B cell (primary cell): ENCODE data around the gene CYP26B1. TPM values are rescaled to one million over a fixed set of nuclear protein-coding genes. Genes with fewer than 3 reads are reported as not detected.

Experiments used
- ATAC-seq: fragments of 200-7000 bp; cut with Tn5 transposase; one replicate; pipeline ENCODE4 v1.10.0; 2021; ENCODE audit warnings: low read depth, mild to moderate bottlenecking, moderate number of reproducible peaks, moderate library complexity
- CTCF ChIA-PET: fragments of 350-600 bp; sonication (Branson Sonifier 250); formaldehyde crosslinking; loops from one replicate; lab custom pipeline; 2021; ENCODE audit warnings: antibody characterized with exemption, inconsistent platforms; lab: Charles Lee
- POLR2A ChIA-PET: fragments of 350-600 bp; sonication (Branson Sonifier 250); formaldehyde crosslinking; loops from one replicate; lab custom pipeline; 2021; ENCODE audit warnings: antibody characterized with exemption; lab: Charles Lee
- DNase-seq: peaks from one replicate; pipeline ENCODE4 v3.0.0; 2013
- H2AFZ ChIP-seq: 2 replicates; pipeline ENCODE4 v1.6.1; 2012; ENCODE audit warnings: mild to moderate bottlenecking, low read depth, low read length; ENCODE audit not compliant: insufficient read depth, poor library complexity, severe bottlenecking
- H3K27ac ChIP-seq, 2 donors: 1 replicate in 1 of 2; 2 replicates in 1 of 2; pipeline ENCODE4 v1.5.1; 2012 to 2013; ENCODE audit warnings: low read length in 2 of 2, mild to moderate bottlenecking in 2 of 2, moderate library complexity in 1 of 2
- H3K27me3 ChIP-seq, 4 experiments: fragments of 200-600 bp in 1 of 4; sonication (generic) in 1 of 4; replicated peaks in 1 of 4; 1 replicate in 2 of 4; 2 replicates in 2 of 4; pipeline versions ENCODE4 v1.6.1 to v1.7.0; 2013 to 2016; ENCODE audit warnings: low read length in 3 of 4, mild to moderate bottlenecking in 2 of 4, mixed read lengths in 1 of 4, moderate library complexity in 1 of 4; ENCODE audit not compliant: insufficient read depth in 4 of 4, control insufficient read depth in 3 of 4; ENCODE audit errors: control extremely low read depth in 1 of 4
- H3K36me3 ChIP-seq, 2 experiments: replicated peaks in 1 of 2; 1 replicate in 1 of 2; 2 replicates in 1 of 2; pipeline versions ENCODE4 v1.6.1 to v1.7.1; 2013; ENCODE audit warnings: low read length in 1 of 2; ENCODE audit not compliant: insufficient read depth in 2 of 2, control insufficient read depth in 1 of 2; ENCODE audit errors: control extremely low read depth in 1 of 2, extremely low read depth in 1 of 2
- H3K4me1 ChIP-seq, 2 donors: fragments of 200-600 bp in 1 of 2; sonication (generic) in 1 of 2; 1 replicate in 1 of 2; 2 replicates in 1 of 2; pipeline versions ENCODE4 v1.5.1 to v1.6.1; 2013 to 2017; ENCODE audit warnings: low read length in 2 of 2; ENCODE audit not compliant: control insufficient read depth in 2 of 2, insufficient read depth in 2 of 2
- H3K4me2 ChIP-seq: replicated peaks from 2 replicates; pipeline ENCODE3; 2012; ENCODE audit warnings: mild to moderate bottlenecking, low read depth, low read length; ENCODE audit not compliant: poor library complexity, severe bottlenecking
- H3K4me3 ChIP-seq, 5 experiments: fragments of 200-600 bp in 1 of 5; sonication (generic) in 1 of 5; 1 replicate in 3 of 5; 2 replicates in 2 of 5; pipeline versions ENCODE4 v1.5.1 to v1.7.0; 2011 to 2016; ENCODE audit warnings: low read length in 4 of 5, mild to moderate bottlenecking in 4 of 5, low read depth in 2 of 5, control low read depth in 1 of 5, moderate library complexity in 1 of 5; ENCODE audit not compliant: insufficient read depth in 1 of 5; ENCODE audit errors: control extremely low read depth in 1 of 5, extremely low read depth in 1 of 5
- H3K79me2 ChIP-seq: fragments of 200-600 bp; sonication (generic); one replicate; pipeline ENCODE4 v1.6.0; 2016; ENCODE audit warnings: low read length; ENCODE audit not compliant: control insufficient read depth, insufficient read depth
- H3K9ac ChIP-seq: fragments of 200-600 bp; sonication (generic); 2 replicates; pipeline ENCODE4 v1.6.1; 2017; ENCODE audit warnings: mild to moderate bottlenecking, low read length, moderate library complexity
- H3K9me3 ChIP-seq, 3 donors: one replicate each; pipeline versions ENCODE4 v1.6.1 to v1.7.1; 2013; ENCODE audit warnings: low read length in 2 of 3; ENCODE audit not compliant: control insufficient read depth in 2 of 3, insufficient read depth in 1 of 3; ENCODE audit errors: control extremely low read depth in 1 of 3
- H4K20me1 ChIP-seq: 2 replicates; pipeline ENCODE4 v1.6.0; 2012; ENCODE audit warnings: mild to moderate bottlenecking, low read length; ENCODE audit not compliant: insufficient read depth, control insufficient read depth, poor library complexity, severe bottlenecking
- H3K27ac Mint-ChIP-seq: one replicate; pipeline ENCODE4 v1.8.0; 2021; ENCODE audit warnings: mixed read lengths
- H3K27me3 Mint-ChIP-seq: one replicate; pipeline ENCODE4 v1.8.0; 2021; ENCODE audit warnings: mixed read lengths
- H3K4me1 Mint-ChIP-seq: one replicate; pipeline ENCODE4 v1.8.0; 2021; ENCODE audit warnings: mixed read lengths
- H3K4me3 Mint-ChIP-seq: one replicate; pipeline ENCODE4 v1.8.0; 2021; ENCODE audit warnings: mixed read lengths
- H3K9me3 Mint-ChIP-seq: one replicate; pipeline ENCODE4 v1.8.0; 2022; ENCODE audit warnings: mixed read lengths; ENCODE audit not compliant: insufficient read depth
- EZH2 ChIP-seq: IDR thresholded peaks from 2 replicates; pipeline ENCODE4 v1.6.1; 2012; ENCODE audit warnings: borderline replicate concordance, low read depth, mild to moderate bottlenecking, moderate library complexity, low read length; ENCODE audit not compliant: insufficient read depth, poor library complexity, severe bottlenecking
- WGBS: methylation state at CpG from one replicate; pipeline ENCODE4 v1.1.5; 2013; ENCODE audit warnings: missing lambda C conversion rate; ENCODE audit not compliant: insufficient coverage; 5-methylcytosine and 5-hydroxymethylcytosine counted together
- intact Hi-C: fragments of 100-400 bp; cut with micrococcal nuclease; formaldehyde crosslinking; loops from one replicate; pipeline ENCODE4 v1.10.0; 2022
- polyA plus RNA-seq: library from polyadenylated mRNA; depleted of rRNA; stranded (reverse); fragments of >200 nt; gene quantifications from 2 replicates; pipeline ENCODE4 v1.2.3, GENCODE V29; 2012
- total RNA-seq, 2 donors: library from RNA; stranded (reverse); fragments of 120-200 nt in 1 of 2; gene quantifications; 1 replicate in 1 of 2; 2 replicates in 1 of 2; pipeline versions ENCODE4 v1.2.3 to v1.2.4, GENCODE V29; 2013 to 2022
- TF ChIP-seq, protein P1 (sequence below): fragments of 200-600 bp; IDR thresholded peaks from one replicate; pipeline ENCODE4 v1.8.0; 2022; ENCODE audit warnings: antibody characterized with exemption, mild to moderate bottlenecking

CYP26B1 gene
- total and polyA plus RNA-seq, 2 donors (not counting 1 experiment from before 2014, with no cell fraction given), result not detected

- Mint-ChIP-seq H3K27ac (no peak overlapping the region), H3K4me1 (no peaks in the 10 kb centered on the region), H3K27me3 (no peaks in the 10 kb centered on the region), H3K4me3 (no peak overlapping the region), H3K9me3 (peaks cover 8% of the 10 kb centered on the region)
- DNase-seq (no peak), ATAC-seq (no peak)
- no peak overlapping the region for H2AFZ ChIP-seq
- intact Hi-C loops, result no loop called here
- H3K36me3 ChIP-seq, result no peaks in the 10 kb centered on the region
- no peaks in the 10 kb centered on the region for H3K4me1 ChIP-seq
- no peak overlapping the region for H3K4me2 ChIP-seq
- no peak overlapping the region for H3K27ac ChIP-seq
- H3K79me2 ChIP-seq, result no peaks in the 10 kb centered on the region
- no peaks in the 10 kb centered on the region for H3K27me3 ChIP-seq
- no peaks in the 10 kb centered on the region for H4K20me1 ChIP-seq
- H3K9ac ChIP-seq, result no peak overlapping the region
- POLR2A ChIA-PET, result no interaction called here
- peaks cover 0 to 16% (median 2%) of the 10 kb centered on the region in 3 donors for H3K9me3 ChIP-seq
- no peak overlapping the region for H3K4me3 ChIP-seq
- WGBS, result no CpG with 5 or more reads among the region's 1 CpG
- TF ChIP-seq, protein P1, sequence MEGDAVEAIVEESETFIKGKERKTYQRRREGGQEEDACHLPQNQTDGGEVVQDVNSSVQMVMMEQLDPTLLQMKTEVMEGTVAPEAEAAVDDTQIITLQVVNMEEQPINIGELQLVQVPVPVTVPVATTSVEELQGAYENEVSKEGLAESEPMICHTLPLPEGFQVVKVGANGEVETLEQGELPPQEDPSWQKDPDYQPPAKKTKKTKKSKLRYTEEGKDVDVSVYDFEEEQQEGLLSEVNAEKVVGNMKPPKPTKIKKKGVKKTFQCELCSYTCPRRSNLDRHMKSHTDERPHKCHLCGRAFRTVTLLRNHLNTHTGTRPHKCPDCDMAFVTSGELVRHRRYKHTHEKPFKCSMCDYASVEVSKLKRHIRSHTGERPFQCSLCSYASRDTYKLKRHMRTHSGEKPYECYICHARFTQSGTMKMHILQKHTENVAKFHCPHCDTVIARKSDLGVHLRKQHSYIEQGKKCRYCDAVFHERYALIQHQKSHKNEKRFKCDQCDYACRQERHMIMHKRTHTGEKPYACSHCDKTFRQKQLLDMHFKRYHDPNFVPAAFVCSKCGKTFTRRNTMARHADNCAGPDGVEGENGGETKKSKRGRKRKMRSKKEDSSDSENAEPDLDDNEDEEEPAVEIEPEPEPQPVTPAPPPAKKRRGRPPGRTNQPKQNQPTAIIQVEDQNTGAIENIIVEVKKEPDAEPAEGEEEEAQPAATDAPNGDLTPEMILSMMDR, result no peak
- no peak for TF ChIP-seq EZH2
- CTCF ChIA-PET, result no interaction called here
Observed at GRCh38 chr2:72191441-72191840, 43.8 kb upstream of the CYP26B1 start.

GRCh38 chr2:72185206-72185605 lies 37.5 kb upstream of the CYP26B1 start:
- no peaks in the 10 kb centered on the region for H3K27me3 ChIP-seq
- H2AFZ ChIP-seq, result no peak overlapping the region
- POLR2A ChIA-PET, result no interaction called here
- Mint-ChIP-seq H3K27me3 (no peaks in the 10 kb centered on the region), H3K4me1 (no peaks in the 10 kb centered on the region), H3K4me3 (no peak overlapping the region), H3K9me3 (peaks cover 8% of the 10 kb centered on the region), H3K27ac (no peak overlapping the region)
- ATAC-seq (no peak), DNase-seq (no peak)
- no peak overlapping the region for H3K9ac ChIP-seq
- H3K4me2 ChIP-seq, result no peak overlapping the region
- no peaks in the 10 kb centered on the region for H3K79me2 ChIP-seq
- no peak overlapping the region for H3K4me3 ChIP-seq
- intact Hi-C loops, result no loop called here
- no peaks in the 10 kb centered on the region for H3K36me3 ChIP-seq
- peaks cover 0 to 16% (median 2%) of the 10 kb centered on the region in 3 donors for H3K9me3 ChIP-seq
- no peaks in the 10 kb centered on the region for H3K4me1 ChIP-seq
- H3K27ac ChIP-seq, result no peak overlapping the region
- H4K20me1 ChIP-seq, result no peaks in the 10 kb centered on the region
- CTCF ChIA-PET, result no interaction called here
- TF ChIP-seq, protein P1, result no peak
- TF ChIP-seq EZH2, result no peak
- no CpG with 5 or more reads among the region's 1 CpG for WGBS
